ENCODE results near the gene EZH2. TPM values are rescaled to one million over a fixed set of nuclear protein-coding genes. Genes with fewer than 3 reads are reported as not detected.

The EZH2 gene
- polyA plus RNA-seq, 2 donors: 11.0 to 11.7 TPM

- no peaks in the 10 kb centered on the region for H3K9me3 ChIP-seq (ENCODE audit: control insufficient read depth in 2 of 2, insufficient read depth in 1 of 2, low read depth in 1 of 2, low read length in 1 of 2)
- H3K4me3 ChIP-seq (ENCODE audit: low read depth in 1 of 2, low read length in 2 of 2): no peak overlapping the region
- no peaks in the 10 kb centered on the region for H3K4me1 ChIP-seq (ENCODE audit: control insufficient read depth in 2 of 2, insufficient read depth in 2 of 2, low read length in 1 of 2)
- H3K27ac ChIP-seq (ENCODE audit: low read depth in 2 of 2, low read length in 1 of 2): no peak overlapping the region
- H3K36me3 ChIP-seq (ENCODE audit: control insufficient read depth in 2 of 2, insufficient read depth in 2 of 2, low read length in 1 of 2): no peaks in the 10 kb centered on the region
- 97 to 98% methylated on average over 2 of the region's 2 CpGs for WGBS, 2 donors
- no peaks in the 10 kb centered on the region for H3K27me3 ChIP-seq (ENCODE audit: control insufficient read depth in 1 of 2, insufficient read depth in 2 of 2, low read length in 2 of 2)
These were observed 59.2 kb downstream of the EZH2 start for GRCh38 chr7:148824864-148825263.

GRCh38 chr7:148821422-148821821 is 62.7 kb downstream of the EZH2 start:
- H3K27me3 ChIP-seq (ENCODE audit: control insufficient read depth in 1 of 2, insufficient read depth in 2 of 2, low read length in 2 of 2): no peaks in the 10 kb centered on the region
- no peaks in the 10 kb centered on the region for H3K9me3 ChIP-seq (ENCODE audit: control insufficient read depth in 2 of 2, insufficient read depth in 1 of 2, low read depth in 1 of 2, low read length in 1 of 2)
- WGBS, 2 donors: 94 to 97% methylated on average over 2 of the region's 2 CpGs
- no peak overlapping the region for H3K27ac ChIP-seq (ENCODE audit: low read depth in 2 of 2, low read length in 1 of 2)
- H3K4me1 ChIP-seq (ENCODE audit: control insufficient read depth in 2 of 2, insufficient read depth in 2 of 2, low read length in 1 of 2): no peaks in the 10 kb centered on the region
- no peaks in the 10 kb centered on the region for H3K36me3 ChIP-seq (ENCODE audit: control insufficient read depth in 2 of 2, insufficient read depth in 2 of 2, low read length in 1 of 2)
- no peak overlapping the region for H3K4me3 ChIP-seq (ENCODE audit: low read depth in 1 of 2, low read length in 2 of 2)

- Histone ChIP-seq H3K4me1 (ENCODE audit: control insufficient read depth in 2 of 2, insufficient read depth in 2 of 2, low read length in 1 of 2) (no peaks in the 10 kb centered on the region), H3K27me3 (ENCODE audit: control insufficient read depth in 1 of 2, insufficient read depth in 2 of 2, low read length in 2 of 2) (no peaks in the 10 kb centered on the region), H3K27ac (ENCODE audit: low read depth in 2 of 2, low read length in 1 of 2) (no peak overlapping the region), H3K4me3 (ENCODE audit: low read depth in 1 of 2, low read length in 2 of 2) (no peak overlapping the region), H3K36me3 (ENCODE audit: control insufficient read depth in 2 of 2, insufficient read depth in 2 of 2, low read length in 1 of 2) (no peaks in the 10 kb centered on the region), H3K9me3 (ENCODE audit: control insufficient read depth in 2 of 2, insufficient read depth in 1 of 2, low read depth in 1 of 2, low read length in 1 of 2) (no peaks in the 10 kb centered on the region)
- 90 to 91% methylated on average over 6 of the region's 6 CpGs for WGBS, 2 donors
These were observed 64.3 kb downstream of the EZH2 start for GRCh38 chr7:148819697-148820360.

GRCh38 chr7:148815612-148816011 is 68.5 kb downstream of the EZH2 start:
- WGBS, 2 donors: 79 to 83% methylated on average over 3 of the region's 3 CpGs
- Histone ChIP-seq H3K36me3 (ENCODE audit: control insufficient read depth in 2 of 2, insufficient read depth in 2 of 2, low read length in 1 of 2) (no peaks in the 10 kb centered on the region), H3K4me1 (ENCODE audit: control insufficient read depth in 2 of 2, insufficient read depth in 2 of 2, low read length in 1 of 2) (no peaks in the 10 kb centered on the region), H3K9me3 (ENCODE audit: control insufficient read depth in 2 of 2, insufficient read depth in 1 of 2, low read depth in 1 of 2, low read length in 1 of 2) (no peaks in the 10 kb centered on the region), H3K4me3 (ENCODE audit: low read depth in 1 of 2, low read length in 2 of 2) (no peak overlapping the region), H3K27ac (ENCODE audit: low read depth in 2 of 2, low read length in 1 of 2) (no peak overlapping the region), H3K27me3 (ENCODE audit: control insufficient read depth in 1 of 2, insufficient read depth in 2 of 2, low read length in 2 of 2) (no peaks in the 10 kb centered on the region)

GRCh38 chr7:148814922-148815559 is 69.0 kb downstream of the EZH2 start:
- 84 to 89% methylated on average over 10 of the region's 10 CpGs for WGBS, 2 donors
- Histone ChIP-seq H3K4me1 (ENCODE audit: control insufficient read depth in 2 of 2, insufficient read depth in 2 of 2, low read length in 1 of 2) (no peaks in the 10 kb centered on the region), H3K9me3 (ENCODE audit: control insufficient read depth in 2 of 2, insufficient read depth in 1 of 2, low read depth in 1 of 2, low read length in 1 of 2) (no peaks in the 10 kb centered on the region), H3K36me3 (ENCODE audit: control insufficient read depth in 2 of 2, insufficient read depth in 2 of 2, low read length in 1 of 2) (no peaks in the 10 kb centered on the region), H3K27me3 (ENCODE audit: control insufficient read depth in 1 of 2, insufficient read depth in 2 of 2, low read length in 2 of 2) (no peaks in the 10 kb centered on the region), H3K4me3 (ENCODE audit: low read depth in 1 of 2, low read length in 2 of 2) (no peak overlapping the region), H3K27ac (ENCODE audit: low read depth in 2 of 2, low read length in 1 of 2) (no peak overlapping the region)

- WGBS, 2 donors: 94 to 96% methylated on average over 9 of the region's 9 CpGs
- Histone ChIP-seq H3K4me1 (ENCODE audit: control insufficient read depth in 2 of 2, insufficient read depth in 2 of 2, low read length in 1 of 2) (no peaks in the 10 kb centered on the region), H3K27me3 (ENCODE audit: control insufficient read depth in 1 of 2, insufficient read depth in 2 of 2, low read length in 2 of 2) (no peaks in the 10 kb centered on the region), H3K9me3 (ENCODE audit: control insufficient read depth in 2 of 2, insufficient read depth in 1 of 2, low read depth in 1 of 2, low read length in 1 of 2) (no peaks in the 10 kb centered on the region), H3K36me3 (ENCODE audit: control insufficient read depth in 2 of 2, insufficient read depth in 2 of 2, low read length in 1 of 2) (peaks cover 0 to 3% of the 10 kb centered on the region in 2 donors), H3K27ac (ENCODE audit: low read depth in 2 of 2, low read length in 1 of 2) (no peak overlapping the region), H3K4me3 (ENCODE audit: low read depth in 1 of 2, low read length in 2 of 2) (no peak overlapping the region)
These were observed 70.2 kb downstream of the EZH2 start for GRCh38 chr7:148813890-148814289.

- Histone ChIP-seq H3K9me3 (ENCODE audit: control insufficient read depth in 2 of 2, insufficient read depth in 1 of 2, low read depth in 1 of 2, low read length in 1 of 2) (no peaks in the 10 kb centered on the region), H3K27me3 (ENCODE audit: control insufficient read depth in 1 of 2, insufficient read depth in 2 of 2, low read length in 2 of 2) (no peaks in the 10 kb centered on the region), H3K27ac (ENCODE audit: low read depth in 2 of 2, low read length in 1 of 2) (no peak overlapping the region), H3K4me3 (ENCODE audit: low read depth in 1 of 2, low read length in 2 of 2) (no peak overlapping the region), H3K36me3 (ENCODE audit: control insufficient read depth in 2 of 2, insufficient read depth in 2 of 2, low read length in 1 of 2) (peaks cover 0 to 10% of the 10 kb centered on the region in 2 donors), H3K4me1 (ENCODE audit: control insufficient read depth in 2 of 2, insufficient read depth in 2 of 2, low read length in 1 of 2) (no peaks in the 10 kb centered on the region)
- WGBS, 2 donors: 87 to 92% methylated on average over 4 of the region's 4 CpGs
These were observed 72.2 kb downstream of the EZH2 start for GRCh38 chr7:148811892-148812291.

GRCh38 chr7:148809856-148810255 is 74.2 kb downstream of the EZH2 start:
- Histone ChIP-seq H3K36me3 (ENCODE audit: control insufficient read depth in 2 of 2, insufficient read depth in 2 of 2, low read length in 1 of 2) (peaks cover 4 to 12% of the 10 kb centered on the region in 2 donors), H3K4me1 (ENCODE audit: control insufficient read depth in 2 of 2, insufficient read depth in 2 of 2, low read length in 1 of 2) (no peaks in the 10 kb centered on the region)
- 70 to 79% methylated on average over 4 of the region's 4 CpGs for WGBS, 2 donors

GRCh38 chr7:148807436-148807835 is 76.7 kb downstream of the EZH2 start:
- Histone ChIP-seq H3K27ac (ENCODE audit: low read depth in 2 of 2, low read length in 1 of 2) (no peak overlapping the region), H3K36me3 (ENCODE audit: control insufficient read depth in 2 of 2, insufficient read depth in 2 of 2, low read length in 1 of 2) (peaks cover 4 to 12% of the 10 kb centered on the region in 2 donors), H3K4me1 (ENCODE audit: control insufficient read depth in 2 of 2, insufficient read depth in 2 of 2, low read length in 1 of 2) (no peaks in the 10 kb centered on the region), H3K27me3 (ENCODE audit: control insufficient read depth in 1 of 2, insufficient read depth in 2 of 2, low read length in 2 of 2) (no peaks in the 10 kb centered on the region), H3K4me3 (ENCODE audit: low read depth in 1 of 2, low read length in 2 of 2) (no peak overlapping the region), H3K9me3 (ENCODE audit: control insufficient read depth in 2 of 2, insufficient read depth in 1 of 2, low read depth in 1 of 2, low read length in 1 of 2) (no peaks in the 10 kb centered on the region)
- whole genome bisulfite sequencing, 2 donors: 80 to 87% methylated on average over 4 of the region's 4 CpGs

More at GRCh38 chr7:148809856-148810255, 74.2 kb downstream of the EZH2 start:
- H3K27me3 ChIP-seq (ENCODE audit: control insufficient read depth in 1 of 2, insufficient read depth in 2 of 2, low read length in 2 of 2): no peaks in the 10 kb centered on the region
- H3K4me3 ChIP-seq (ENCODE audit: low read depth in 1 of 2, low read length in 2 of 2): no peak overlapping the region
- H3K9me3 ChIP-seq (ENCODE audit: control insufficient read depth in 2 of 2, insufficient read depth in 1 of 2, low read depth in 1 of 2, low read length in 1 of 2): no peaks in the 10 kb centered on the region
- H3K27ac ChIP-seq (ENCODE audit: low read depth in 2 of 2, low read length in 1 of 2): no peak overlapping the region

- Histone ChIP-seq H3K27me3 (ENCODE audit: control insufficient read depth in 1 of 2, insufficient read depth in 2 of 2, low read length in 2 of 2) (no peaks in the 10 kb centered on the region), H3K9me3 (ENCODE audit: control insufficient read depth in 2 of 2, insufficient read depth in 1 of 2, low read depth in 1 of 2, low read length in 1 of 2) (no peaks in the 10 kb centered on the region), H3K4me3 (ENCODE audit: low read depth in 1 of 2, low read length in 2 of 2) (no peak overlapping the region), H3K36me3 (ENCODE audit: control insufficient read depth in 2 of 2, insufficient read depth in 2 of 2, low read length in 1 of 2) (peaks cover 4 to 18% of the 10 kb centered on the region in 2 donors), H3K4me1 (ENCODE audit: control insufficient read depth in 2 of 2, insufficient read depth in 2 of 2, low read length in 1 of 2) (no peaks in the 10 kb centered on the region), H3K27ac (ENCODE audit: low read depth in 2 of 2, low read length in 1 of 2) (no peak overlapping the region)
- 92 to 94% methylated on average over 7 of the region's 7 CpGs for WGBS, 2 donors
These were observed 77.9 kb downstream of the EZH2 start for GRCh38 chr7:148806187-148806586.

Measured in esophagus (tissue), 2 donors.